G401 (cell line): ENCODE data around the gene SERGEF. TPM values are rescaled to one million over a fixed set of nuclear protein-coding genes. Genes with fewer than 3 reads are reported as not detected.

ENCODE experiments used
- DNase-seq: peaks from one replicate; pipeline ENCODE4 v3.0.0-alpha.2; 2015; ENCODE audit warnings: low spot score
- in situ Hi-C: cut with HindIII; loops from 2 replicates; pipeline ENCODE4 v1.10.0; 2016; ENCODE audit warnings: low sequenced_read_pairs, mixed read lengths
- total RNA-seq: library from RNA; depleted of rRNA; stranded (reverse); fragments of >200 nt; shearing (Covaris generic); gene quantifications from 2 replicates; pipeline ENCODE4 v1.2.3, GENCODE V29; 2014

The SERGEF gene
- total RNA-seq, 1 experiment from 2014 or later: 28.2 TPM

GRCh38 chr11:17750013-17750800, 262.6 kb downstream of the SERGEF start:
- DNase-seq: no peak
- in situ Hi-C loops: no loop called here

- DNase-seq: no peak
- in situ Hi-C loops: loop anchor here (25.0 kb wide), 1 partner anchor 238 kb away; no protein-coding TSS in a partner anchor
These were observed 263.8 kb downstream of the SERGEF start for GRCh38 chr11:17748761-17749721.

- in situ Hi-C loops: loop anchor here (25.0 kb wide), 1 partner anchor 239 kb away; no protein-coding TSS in a partner anchor
- DNase-seq: no peak
These were observed 264.8 kb downstream of the SERGEF start for GRCh38 chr11:17748044-17748443.

GRCh38 chr11:17747131-17747955, 265.5 kb downstream of the SERGEF start:
- peak; percentile 83 for DNase-seq
- in situ Hi-C loops: loop anchor here (25.0 kb wide), 1 partner anchor 240 kb away; no protein-coding TSS in a partner anchor

- in situ Hi-C loops: loop anchor here (25.0 kb wide), 1 partner anchor 241 kb away; no protein-coding TSS in a partner anchor
- peak; percentile 13 for DNase-seq
These were observed 266.8 kb downstream of the SERGEF start for GRCh38 chr11:17746096-17746495.

- in situ Hi-C loops: loop anchor here (25.0 kb wide), 1 partner anchor 242 kb away; no protein-coding TSS in a partner anchor
- peak; percentile 47 for DNase-seq
These were observed 267.6 kb downstream of the SERGEF start for GRCh38 chr11:17745023-17745772.

- in situ Hi-C loops: loop anchor here (25.0 kb wide), 1 partner anchor 243 kb away; no protein-coding TSS in a partner anchor
- DNase-seq: peak; percentile 71
These were observed 268.5 kb downstream of the SERGEF start for GRCh38 chr11:17744151-17744940.

GRCh38 chr11:17743808-17744119, 269.1 kb downstream of the SERGEF start:
- no peak for DNase-seq
- in situ Hi-C loops: loop anchor here (25.0 kb wide), 1 partner anchor 244 kb away; no protein-coding TSS in a partner anchor

GRCh38 chr11:17743026-17743807, 269.6 kb downstream of the SERGEF start:
- in situ Hi-C loops: loop anchor here (25.0 kb wide), 1 partner anchor 244 kb away; no protein-coding TSS in a partner anchor
- peak; percentile 35 for DNase-seq

GRCh38 chr11:17742019-17742418, 270.8 kb downstream of the SERGEF start:
- in situ Hi-C loops: loop anchor here (25.0 kb wide), 1 partner anchor 245 kb away; no protein-coding TSS in a partner anchor

GRCh38 chr11:17741487-17741886, 271.4 kb downstream of the SERGEF start:
- DNase-seq: peak; percentile 23
- in situ Hi-C loops: loop anchor here (25.0 kb wide), 1 partner anchor 246 kb away; no protein-coding TSS in a partner anchor

More at GRCh38 chr11:17742019-17742418, 270.8 kb downstream of the SERGEF start:
- DNase-seq: peak; percentile 60

- in situ Hi-C loops: loop anchor here (25.0 kb wide), 1 partner anchor 247 kb away; no protein-coding TSS in a partner anchor
- DNase-seq: peak; percentile 45
These were observed 272.1 kb downstream of the SERGEF start for GRCh38 chr11:17740649-17741235.

- in situ Hi-C loops: loop anchor here (25.0 kb wide), 1 partner anchor 247 kb away; no protein-coding TSS in a partner anchor
- DNase-seq: peak; percentile 48
These were observed 272.9 kb downstream of the SERGEF start for GRCh38 chr11:17739945-17740338.

- in situ Hi-C loops: loop anchor here (25.0 kb wide), 1 partner anchor 249 kb away; no protein-coding TSS in a partner anchor
These were observed 274.5 kb downstream of the SERGEF start for GRCh38 chr11:17738151-17738973.

More at GRCh38 chr11:17738151-17738973, 274.5 kb downstream of the SERGEF start:
- DNase-seq: peak; percentile 25
